Measurements from ENCODE around the gene STARD5.
A peak's percentile ranks its signal among the peaks of the same experiment; 100 is the strongest.

Gene STARD5

GRCh38 chr15:81279621-81280485, 44.1 kb downstream of the STARD5 start:
- H3K4me3 ChIP-seq (ENCODE audit: low read depth, low read length): no peak overlapping the region
- in situ Hi-C loops (cut with HindIII; ENCODE audit: low sequenced_read_pairs): no loop called here
- TF ChIP-seq CTCF (IDR thresholded peaks at IDR 0.05; ENCODE audit: low read depth, low read length, missing control alignments): no peak
- no peak for DNase-seq (ENCODE audit: low read depth)

- DNase-seq (ENCODE audit: low read depth): no peak
- TF ChIP-seq CTCF (IDR thresholded peaks at IDR 0.05; ENCODE audit: low read depth, low read length, missing control alignments): no peak
- H3K4me3 ChIP-seq (ENCODE audit: low read depth, low read length): no peak overlapping the region
- in situ Hi-C loops (cut with HindIII; ENCODE audit: low sequenced_read_pairs): no loop called here
Observed at GRCh38 chr15:81278306-81279029, 45.5 kb downstream of the STARD5 start.

- TF ChIP-seq CTCF (IDR thresholded peaks at IDR 0.05; ENCODE audit: low read depth, low read length, missing control alignments): no peak
- in situ Hi-C loops (cut with HindIII; ENCODE audit: low sequenced_read_pairs): no loop called here
Observed at GRCh38 chr15:81277851-81278250, 46.1 kb downstream of the STARD5 start.

GRCh38 chr15:81276967-81277366, 47.0 kb downstream of the STARD5 start:
- no peak for TF ChIP-seq CTCF (IDR thresholded peaks at IDR 0.05; ENCODE audit: low read depth, low read length, missing control alignments)
- in situ Hi-C loops (cut with HindIII; ENCODE audit: low sequenced_read_pairs): no loop called here
- no peak for DNase-seq (ENCODE audit: low read depth)
- H3K4me3 ChIP-seq (ENCODE audit: low read depth, low read length): no peak overlapping the region

More at GRCh38 chr15:81277851-81278250, 46.1 kb downstream of the STARD5 start:
- no peak for DNase-seq (ENCODE audit: low read depth)
- no peak overlapping the region for H3K4me3 ChIP-seq (ENCODE audit: low read depth, low read length)

GRCh38 chr15:81275711-81276392, 48.1 kb downstream of the STARD5 start:
- in situ Hi-C loops (cut with HindIII; ENCODE audit: low sequenced_read_pairs): no loop called here
- no peak for DNase-seq (ENCODE audit: low read depth)
- H3K4me3 ChIP-seq (ENCODE audit: low read depth, low read length): no peak overlapping the region
- no peak for TF ChIP-seq CTCF (IDR thresholded peaks at IDR 0.05; ENCODE audit: low read depth, low read length, missing control alignments)

- TF ChIP-seq CTCF (IDR thresholded peaks at IDR 0.05; ENCODE audit: low read depth, low read length, missing control alignments): peak; percentile 88
- in situ Hi-C loops (cut with HindIII; ENCODE audit: low sequenced_read_pairs): no loop called here
- H3K4me3 ChIP-seq (ENCODE audit: low read depth, low read length): no peak overlapping the region
- DNase-seq (ENCODE audit: low read depth): peak; percentile 76
Observed at GRCh38 chr15:81274931-81275707, 48.8 kb downstream of the STARD5 start.

Data from astrocyte of the cerebellum (primary cell).